Measurements from ENCODE around the gene EPYC.

- TF ChIP-seq CTCF (conservative IDR thresholded peaks at IDR 0.05; ENCODE audit: low read depth, low read length) (no peak), FOS (IDR thresholded peaks at IDR 0.05; ENCODE audit: low read depth, low read length) (no peak), RFX5 (IDR thresholded peaks at IDR 0.05; ENCODE audit: low read depth, low read length) (no peak)
Observed at GRCh38 chr12:91044586-91044985, 39.8 kb upstream of the EPYC start.

Measured in IMR-90 (cell line).